BLaER1 treated with 17β-estradiol and CSF1 and Interleukin-3, amounts not matched to agents 10 nM and 100 nM (cell line): ENCODE data around the gene ELF1.
"Not testable (repeated sequence)": the region's sequence is repeated elsewhere in the genome, so short reads cannot be mapped to it uniquely, and the experiment has no call there.

Experiments
- H3K27ac ChIP-seq, 11 experiments: shearing (Covaris generic); formaldehyde crosslinking; 2 replicates each; pipeline ENCODE4 v1.8.1; 2022
- H3K27me3 ChIP-seq, 11 experiments: shearing (Covaris generic); formaldehyde crosslinking; 2 replicates each; pipeline ENCODE4 v1.8.1; 2022
- H3K36me3 ChIP-seq, 11 experiments: shearing (Covaris generic); formaldehyde crosslinking; 2 replicates each; pipeline ENCODE4 v1.8.1; 2022
- H3K4me1 ChIP-seq, 10 experiments: shearing (Covaris generic); formaldehyde crosslinking; 2 replicates each; pipeline ENCODE4 v1.8.1; 2022
- H3K4me2 ChIP-seq, 11 experiments: shearing (Covaris generic); formaldehyde crosslinking; 2 replicates each; pipeline ENCODE4 v1.8.1; 2022
- H3K4me3 ChIP-seq, 10 experiments: shearing (Covaris generic); formaldehyde crosslinking; 2 replicates each; pipeline ENCODE4 v1.8.1; 2022
- H3K9ac ChIP-seq, 11 experiments: shearing (Covaris generic); formaldehyde crosslinking; 2 replicates each; pipeline ENCODE4 v1.8.1; 2022
- H3K9me3 ChIP-seq, 11 experiments: shearing (Covaris generic); formaldehyde crosslinking; replicated peaks in 1 of 11; 2 replicates each; pipeline ENCODE4 v1.8.1; 2022
- H4K20me1 ChIP-seq, 11 experiments: shearing (Covaris generic); formaldehyde crosslinking; 2 replicates each; pipeline ENCODE4 v1.8.1; 2022
- Cebpa-rat ChIP-seq, 11 experiments: shearing (Covaris generic); IDR thresholded peaks; 2 replicates each; pipeline ENCODE4 v1.8.1; 2022

ELF1 gene

GRCh38 chr13:40928980-40929379, 90.1 kb downstream of the ELF1 start:
- Histone ChIP-seq H3K9me3 (no peaks in the 10 kb centered on the region), H3K36me3 (peaks cover 50 to 83% (median 71%) of the 10 kb centered on the region in 11 experiments), H3K9ac (no peak overlapping the region), H4K20me1 (peaks cover 48 to 92% (median 78%) of the 10 kb centered on the region in 11 experiments; a peak in 20 of 22 replicates), H3K27me3 (no peaks in the 10 kb centered on the region), H3K4me2 (no peak overlapping the region), H3K4me3 (no peak overlapping the region), H3K4me1 (peaks cover 0 to 8% (median 5%) of the 10 kb centered on the region in 10 experiments; a peak in 9 of 20 replicates), H3K27ac (no peak overlapping the region)
- no peak for TF ChIP-seq Cebpa-rat (IDR thresholded peaks at IDR 0.05)

DNA sequence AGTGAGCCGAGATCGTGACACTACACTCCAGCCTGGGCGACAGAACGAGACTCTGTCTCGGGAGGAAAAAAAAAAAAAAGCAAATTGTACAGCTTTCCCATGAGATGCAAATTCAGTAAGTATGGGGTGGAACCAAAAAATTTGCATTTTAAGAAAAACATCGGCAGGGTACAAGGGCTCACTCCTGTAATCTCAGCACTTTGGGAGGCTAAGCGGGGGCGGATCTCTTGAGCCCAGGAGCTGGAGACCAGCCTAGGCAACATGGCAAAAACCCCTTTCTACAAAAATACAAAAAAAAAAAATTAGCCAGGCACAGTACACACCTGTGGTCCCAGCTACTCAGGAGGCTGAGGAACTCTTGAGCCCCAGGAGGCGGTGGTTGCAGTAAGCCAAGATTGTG, 91.2 kb downstream of the ELF1 start:
- Histone ChIP-seq H3K36me3 (peaks cover 40 to 73% (median 60%) of the 10 kb centered on the region in 11 experiments), H3K9me3 (no peaks in the 10 kb centered on the region), H3K27me3 (no peaks in the 10 kb centered on the region), H3K4me2 (no peak overlapping the region), H3K9ac (no peak overlapping the region), H3K27ac (no peak overlapping the region), H4K20me1 (peaks cover 38 to 86% (median 74%) of the 10 kb centered on the region in 11 experiments; a peak in 20 of 22 replicates), H3K4me3 (no peak overlapping the region), H3K4me1 (no peaks in the 10 kb centered on the region)
- no peak for TF ChIP-seq Cebpa-rat (IDR thresholded peaks at IDR 0.05)

DNA sequence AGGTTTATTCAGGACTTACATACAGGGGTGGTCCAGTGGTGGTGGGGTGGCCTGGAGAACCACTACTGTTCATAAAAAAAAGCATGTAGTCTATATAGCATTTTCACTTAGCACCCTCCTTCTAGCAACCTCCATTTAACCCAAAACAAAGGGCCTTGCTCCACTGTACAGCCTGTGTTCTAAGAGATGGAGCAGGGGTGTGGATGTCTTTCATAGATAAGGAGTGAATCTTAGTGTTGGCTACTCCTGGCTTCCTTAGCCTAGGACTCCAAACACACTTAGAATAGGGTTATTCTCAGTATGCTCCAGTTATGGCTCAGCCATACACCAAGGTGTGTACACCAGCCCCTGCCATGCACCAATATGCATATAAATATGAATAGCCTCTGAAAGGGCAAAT, 95.2 kb downstream of the ELF1 start:
- Histone ChIP-seq H3K4me1 (peaks cover 8 to 17% (median 15%) of the 10 kb centered on the region in 10 experiments; a peak in 19 of 20 replicates), H3K27ac (no peak overlapping the region), H3K36me3 (peaks cover 3 to 32% (median 21%) of the 10 kb centered on the region in 11 experiments; a peak in 21 of 22 replicates), H3K4me3 (no peak overlapping the region), H3K4me2 (no peak overlapping the region), H3K9me3 (no peaks in the 10 kb centered on the region), H4K20me1 (peaks cover 2 to 45% (median 34%) of the 10 kb centered on the region in 11 experiments; a peak in 17 of 22 replicates), H3K9ac (no peak overlapping the region), H3K27me3 (no peaks in the 10 kb centered on the region)
- TF ChIP-seq Cebpa-rat (IDR thresholded peaks at IDR 0.05): no peak

DNA sequence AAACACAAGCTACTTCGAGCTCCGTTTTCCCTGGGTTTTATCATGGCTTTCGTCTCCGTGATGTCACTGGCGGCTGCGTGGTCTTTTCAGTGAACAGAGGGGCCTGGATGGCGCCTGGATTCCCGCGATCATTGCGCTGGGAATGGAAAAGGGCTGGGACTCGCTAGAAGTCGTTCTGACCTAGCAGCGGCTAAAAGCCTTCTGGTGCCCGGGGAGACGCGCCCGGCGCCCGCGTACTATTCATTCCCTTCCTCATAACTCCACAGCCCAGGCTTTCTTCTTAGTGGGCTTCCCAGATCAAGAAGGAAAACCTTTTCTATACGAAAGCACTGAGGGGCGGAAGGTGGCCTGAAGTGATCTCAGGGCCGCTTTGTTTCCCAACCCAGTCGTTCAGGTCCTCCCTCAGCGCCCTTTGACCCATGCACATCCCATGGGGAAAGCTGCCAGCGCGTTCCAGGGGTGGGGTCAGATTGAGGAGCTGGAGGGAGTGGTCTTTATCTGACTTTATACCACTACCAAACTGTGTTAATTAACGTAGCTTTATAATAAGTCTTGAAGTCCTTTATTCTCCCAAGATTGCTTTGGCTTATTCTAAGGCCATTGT, 96.6 kb downstream of the ELF1 start:
- H3K4me2 ChIP-seq: no peak overlapping the region
- no peak overlapping the region for H3K4me3 ChIP-seq
- H3K9me3 ChIP-seq: no peaks in the 10 kb centered on the region
- no peak overlapping the region for H3K9ac ChIP-seq
- peaks cover 0 to 19% (median 8%) of the 10 kb centered on the region in 11 experiments; a peak in 15 of 22 replicates for H3K36me3 ChIP-seq
- H3K27ac ChIP-seq: no peak overlapping the region
- no peaks in the 10 kb centered on the region for H3K27me3 ChIP-seq
- H4K20me1 ChIP-seq: peaks cover 0 to 32% (median 21%) of the 10 kb centered on the region in 11 experiments; a peak in 15 of 22 replicates
- peaks cover 8 to 17% (median 15%) of the 10 kb centered on the region in 10 experiments; a peak in 19 of 20 replicates for H3K4me1 ChIP-seq
- TF ChIP-seq Cebpa-rat (IDR thresholded peaks at IDR 0.05): no peak

DNA sequence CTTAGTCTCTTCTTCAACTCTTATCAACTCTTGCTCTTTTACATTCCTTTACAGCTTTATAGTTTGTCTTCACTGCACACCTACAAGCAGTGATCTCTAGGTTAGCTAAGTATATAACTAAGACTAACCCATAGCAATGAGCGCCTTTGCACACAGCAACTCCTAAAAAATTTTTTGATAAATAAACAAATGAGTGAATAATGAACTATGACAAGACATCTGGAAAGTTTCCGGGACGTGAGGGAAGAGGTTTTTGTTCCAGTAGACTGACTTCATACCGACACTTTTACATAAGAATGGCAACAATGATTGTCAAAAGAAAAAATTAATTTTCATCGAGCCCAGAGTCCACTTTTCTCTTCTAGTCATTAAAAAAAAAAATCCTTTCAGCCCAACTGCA, 98.3 kb downstream of the ELF1 start:
- no peak for TF ChIP-seq Cebpa-rat (IDR thresholded peaks at IDR 0.05)
- H3K4me1 ChIP-seq: peaks cover 8 to 17% (median 15%) of the 10 kb centered on the region in 10 experiments; a peak in 19 of 20 replicates
- H3K9me3 ChIP-seq: no peaks in the 10 kb centered on the region
- H3K36me3 ChIP-seq: peaks cover 0 to 4% (median 3%) of the 10 kb centered on the region in 11 experiments; a peak in 8 of 22 replicates
- H3K4me2 ChIP-seq: peak overlapping the region; percentile 75 to 87 (median 81)
- H4K20me1 ChIP-seq: peaks cover 0 to 23% (median 11%) of the 10 kb centered on the region in 11 experiments; a peak in 9 of 22 replicates
- peak overlapping the region; percentile 65 to 78 (median 76) for H3K9ac ChIP-seq
- no peaks in the 10 kb centered on the region for H3K27me3 ChIP-seq
- H3K27ac ChIP-seq: peak overlapping the region in 7 of 11 experiments; percentile 39 to 76 (median 68); a peak in 8 of 22 replicates
- H3K4me3 ChIP-seq: peak overlapping the region; percentile 61 to 73 (median 66)

DNA sequence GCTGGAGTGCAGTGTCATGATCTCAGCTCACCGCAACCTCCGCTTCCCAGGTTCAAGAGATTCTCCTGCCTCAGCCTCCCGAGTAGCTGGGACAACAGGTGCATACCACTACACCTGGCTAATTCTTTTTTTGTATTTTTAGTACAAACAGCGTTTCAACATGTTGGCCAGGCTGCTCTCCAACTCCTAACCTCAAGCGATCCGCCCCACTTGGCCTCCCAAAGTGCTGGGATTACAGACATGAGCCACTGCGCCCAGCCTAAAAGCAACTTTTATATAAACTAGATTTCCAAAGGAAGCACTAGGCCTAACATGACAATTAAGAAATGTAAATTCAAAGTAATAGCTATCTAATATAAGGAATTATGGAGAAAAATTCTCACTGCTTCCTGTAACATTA, 99.2 kb downstream of the ELF1 start:
- H3K4me3 ChIP-seq, H3K27me3 ChIP-seq, H3K27ac ChIP-seq, H3K36me3 ChIP-seq, H3K9me3 ChIP-seq: not testable (repeated sequence)
- H3K4me1 ChIP-seq: peaks cover 8 to 17% (median 15%) of the 10 kb centered on the region in 10 experiments; a peak in 19 of 20 replicates
- H3K4me2 ChIP-seq: peak overlapping the region in 5 of 11 experiments; percentile 75 to 83 (median 80); a peak in 7 of 22 replicates
- 0 out of 22 replicates have a peak overlapping the region, but pooled peaks of 1 of the 11 experiments have one; percentile 13 for H3K9ac ChIP-seq
- peaks cover 0 to 16% (median 4%) of the 10 kb centered on the region in 11 experiments; a peak in 6 of 22 replicates for H4K20me1 ChIP-seq

DNA sequence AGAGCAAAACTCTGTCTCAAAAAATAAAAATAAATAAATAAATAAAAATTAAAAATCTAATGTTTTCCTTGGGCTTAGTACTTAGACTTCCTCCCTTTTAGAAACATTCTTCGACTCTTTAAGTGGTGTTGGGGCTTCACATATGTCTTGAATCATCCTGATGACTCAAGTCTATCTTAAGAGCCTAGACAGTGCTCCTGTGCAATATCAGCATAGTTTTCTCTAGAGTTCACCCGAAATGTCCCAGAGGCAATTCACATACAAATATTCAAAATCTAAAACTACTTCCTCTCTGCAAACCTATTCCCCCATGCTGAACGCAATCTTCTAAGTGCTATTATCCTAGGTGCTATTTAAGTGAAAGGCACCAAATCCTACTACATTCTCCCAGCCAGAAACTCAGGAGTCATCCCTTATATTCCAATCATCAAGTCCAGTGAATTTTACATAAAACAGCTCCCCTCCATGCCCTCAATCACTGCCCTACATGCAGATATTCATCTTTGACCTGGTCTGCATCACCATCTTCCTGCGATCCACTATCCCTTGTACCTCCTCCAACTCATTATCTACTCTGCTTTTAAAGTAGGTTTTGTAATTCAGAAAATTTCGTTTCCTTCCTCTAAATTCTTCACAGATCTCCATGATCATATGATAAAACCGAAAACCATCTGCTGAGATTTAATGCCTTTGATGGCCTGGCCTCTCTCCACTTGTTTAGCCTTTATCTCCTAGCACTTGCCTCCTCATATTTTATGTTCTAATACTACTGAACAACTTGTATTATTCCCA, 102.7 kb downstream of the ELF1 start:
- H3K4me3 ChIP-seq: no peak overlapping the region
- no peak overlapping the region for H3K9ac ChIP-seq
- no peak overlapping the region for H3K27ac ChIP-seq
- no peak for TF ChIP-seq Cebpa-rat (IDR thresholded peaks at IDR 0.05)
- H4K20me1 ChIP-seq: 0 out of 22 replicates have a peak, but pooled peaks cover 0 to 5% (median 0%) of the 10 kb centered on the region in 11 experiments
- no peak overlapping the region for H3K4me2 ChIP-seq
- no peaks in the 10 kb centered on the region for H3K36me3 ChIP-seq
- H3K27me3 ChIP-seq: no peaks in the 10 kb centered on the region
- peaks cover 8 to 13% (median 11%) of the 10 kb centered on the region in 10 experiments; a peak in 18 of 20 replicates for H3K4me1 ChIP-seq
- no peaks in the 10 kb centered on the region for H3K9me3 ChIP-seq

- H3K9ac ChIP-seq, H3K27ac ChIP-seq, H3K27me3 ChIP-seq, H3K36me3 ChIP-seq, H3K4me3 ChIP-seq, H3K9me3 ChIP-seq, H4K20me1 ChIP-seq, H3K4me1 ChIP-seq, H3K4me2 ChIP-seq: not testable (repeated sequence)
Observed at GRCh38 chr13:40914863-40915262, 104.3 kb downstream of the ELF1 start.

- no peak for TF ChIP-seq Cebpa-rat (IDR thresholded peaks at IDR 0.05)
- H3K9me3 ChIP-seq: no peaks in the 10 kb centered on the region
- H3K27me3 ChIP-seq: no peaks in the 10 kb centered on the region
- no peak overlapping the region for H3K9ac ChIP-seq
- 0 out of 22 replicates have a peak, but pooled peaks cover 0 to 5% (median 0%) of the 10 kb centered on the region in 11 experiments for H4K20me1 ChIP-seq
- H3K36me3 ChIP-seq: no peaks in the 10 kb centered on the region
- peaks cover 0 to 6% (median 0%) of the 10 kb centered on the region in 10 experiments; a peak in 2 of 20 replicates for H3K4me1 ChIP-seq
- H3K4me3 ChIP-seq: no peak overlapping the region
- no peak overlapping the region for H3K4me2 ChIP-seq
- H3K27ac ChIP-seq: no peak overlapping the region
Observed at GRCh38 chr13:40911341-40911740, 107.8 kb downstream of the ELF1 start.
